GM21529 (cell line): Measurements from ENCODE around the gene PPA2.
"Not testable (repeated sequence)": the region's sequence is repeated elsewhere in the genome, so short reads cannot be mapped to it uniquely, and the experiment has no call there.

Experiments
- ATAC-seq: cut with Tn5 transposase; IDR thresholded peaks from one replicate; pipeline ENCODE4 v1.9.1; 2021; ENCODE audit not compliant: unreplicated experiment

Gene PPA2

GRCh38 chr4:105473324-105474098 is at the start of gene PPA2:
PPA2 (minus strand) TSS chr4:105474062; CDS start chr4:105474050, 12 bp downstream.
- ATAC-seq, result peak; percentile 76

GRCh38 chr4:105520819-105521790 is 47.2 kb upstream of the PPA2 start:
- ATAC-seq, result peak; percentile 79

- ATAC-seq, result no peak
These were observed 36.4 kb upstream of the PPA2 start for GRCh38 chr4:105510245-105510644.

DNA sequence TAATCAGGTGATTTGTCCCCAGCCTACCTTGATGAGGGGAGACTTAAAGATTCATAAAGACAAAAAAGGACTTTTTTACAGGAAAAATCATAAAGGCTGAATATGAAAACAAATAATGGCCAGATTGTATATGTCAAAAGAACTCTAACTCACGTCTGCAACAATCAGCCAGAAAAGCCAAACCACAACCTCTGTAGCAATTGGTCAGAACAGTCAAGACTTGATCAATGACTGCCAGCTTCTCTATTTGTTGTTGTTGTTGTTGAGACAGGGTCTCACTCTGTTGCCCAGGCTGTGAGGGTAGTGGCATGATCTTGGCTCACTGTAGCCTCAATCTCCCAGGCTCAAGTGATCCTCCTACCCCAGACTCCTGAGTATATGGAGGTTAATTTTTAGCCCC is 35.9 kb upstream of the PPA2 start:
- ATAC-seq, result no peak

DNA sequence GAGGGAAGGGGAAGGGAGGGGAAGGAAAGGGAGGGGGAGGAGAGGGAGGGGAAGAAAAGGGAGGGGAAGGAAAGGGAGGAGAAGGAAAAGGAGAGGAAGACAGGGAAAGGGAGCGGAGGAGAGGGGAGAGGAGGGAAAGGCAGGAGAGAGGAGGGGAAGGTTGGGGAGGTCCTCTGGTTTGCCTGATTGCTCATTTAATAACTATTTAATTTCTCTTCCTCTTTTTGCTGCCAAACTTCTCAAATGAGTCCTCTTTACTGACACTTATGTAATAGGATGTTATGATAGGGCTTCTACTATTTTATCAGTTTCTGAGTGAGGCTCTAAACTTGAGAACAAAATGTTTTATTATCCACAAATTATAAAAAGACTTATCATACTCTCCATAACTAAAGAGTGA is 35.4 kb upstream of the PPA2 start:
- peak; percentile 94 for ATAC-seq

DNA sequence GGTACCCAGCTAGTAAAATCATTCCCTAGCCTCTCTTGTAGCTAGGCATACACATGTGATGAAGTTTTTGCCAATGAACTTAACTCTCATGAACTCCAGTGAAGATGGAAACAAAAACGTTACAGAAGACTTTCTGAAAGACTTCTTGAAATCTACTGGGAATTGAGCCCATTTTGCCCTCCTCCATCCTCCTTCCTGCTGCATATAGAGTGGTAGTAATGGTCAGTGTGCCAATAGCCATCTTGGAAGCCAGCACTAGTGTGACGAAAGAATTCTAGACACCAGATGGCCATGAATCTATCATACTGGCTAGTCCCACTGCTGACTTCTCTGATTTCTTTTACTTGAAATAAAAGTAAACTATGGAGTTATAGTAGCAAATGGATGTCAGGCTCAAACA is 30.9 kb upstream of the PPA2 start:
- no peak for ATAC-seq

DNA sequence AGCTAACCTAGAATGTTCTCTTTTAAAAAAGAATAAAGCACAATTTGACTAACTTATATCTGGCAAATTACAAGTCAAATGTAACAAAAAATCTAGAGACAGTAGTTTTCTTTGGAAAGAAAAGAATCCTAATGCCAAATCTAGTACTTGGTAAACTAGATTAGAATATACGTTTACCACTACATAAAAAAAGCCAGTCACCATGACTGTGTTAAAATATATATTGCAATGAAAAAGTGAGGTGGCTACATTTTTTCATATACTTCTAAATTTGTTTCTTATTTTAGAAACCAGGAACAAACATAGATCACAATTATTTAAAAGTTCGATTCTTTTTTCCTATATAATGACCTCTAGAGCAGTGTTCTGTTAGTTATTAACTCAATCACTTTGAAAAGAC is 29.6 kb upstream of the PPA2 start:
- no peak for ATAC-seq

DNA sequence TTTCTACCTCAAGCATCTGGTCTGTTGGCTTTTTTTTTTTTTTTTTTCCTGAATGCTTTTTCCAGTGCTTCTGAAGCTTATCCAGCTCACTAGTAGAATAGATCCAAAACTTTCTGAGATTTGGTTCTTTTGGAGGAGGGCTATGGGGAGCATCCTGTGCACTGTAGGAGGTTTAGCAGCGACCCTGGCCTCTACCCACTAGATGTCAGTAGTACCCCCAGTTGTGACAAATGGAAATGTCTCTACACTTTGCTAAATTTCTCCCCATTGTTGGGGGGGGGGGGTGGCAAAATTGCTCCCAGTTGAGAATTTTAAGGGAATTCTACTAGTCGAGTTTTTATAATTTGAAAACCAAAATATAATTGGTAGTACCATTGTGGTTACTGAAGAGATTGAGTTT is 23.0 kb upstream of the PPA2 start:
- no peak for ATAC-seq

DNA sequence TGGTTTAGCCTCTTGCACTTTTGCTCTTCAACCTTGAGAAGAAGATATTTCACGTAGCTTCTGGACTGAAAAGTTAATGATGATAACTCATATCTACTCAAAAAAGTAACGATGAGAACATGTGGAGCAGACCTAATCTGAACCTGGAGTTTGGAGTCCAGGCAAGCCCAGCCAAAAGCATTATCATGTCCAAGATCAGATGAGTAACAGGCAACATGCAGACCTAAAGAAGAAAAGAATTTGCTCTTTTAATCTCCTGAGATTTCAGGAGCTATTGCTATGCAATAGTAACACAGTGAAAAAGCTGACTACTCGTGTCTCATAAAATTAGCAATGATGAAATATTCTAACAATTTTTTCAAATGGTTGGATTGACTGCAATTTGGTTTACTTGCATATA is 21.8 kb upstream of the PPA2 start:
- ATAC-seq, result no peak

DNA sequence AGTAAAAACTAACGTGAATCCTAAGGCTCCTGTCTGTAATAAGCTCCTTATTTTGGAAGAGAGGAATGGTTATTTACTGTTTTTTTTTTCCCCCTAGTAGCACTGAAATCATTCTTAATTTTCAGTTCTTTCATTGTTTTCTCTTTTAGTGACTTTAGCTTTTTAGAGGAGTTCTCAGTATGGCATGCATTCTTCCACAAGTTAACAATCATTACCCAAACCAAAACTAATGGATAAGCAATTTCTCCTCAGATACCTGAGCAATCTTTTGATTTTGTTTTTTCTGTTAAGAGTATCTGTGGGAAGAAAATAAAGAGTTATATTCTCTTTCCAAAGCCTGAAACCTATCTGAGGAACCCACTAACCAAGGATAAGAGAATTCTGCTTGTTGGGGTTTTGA is 16.7 kb upstream of the PPA2 start:
- no peak for ATAC-seq

- no peak for ATAC-seq
These were observed 10.0 kb upstream of the PPA2 start for GRCh38 chr4:105483840-105484239.

DNA sequence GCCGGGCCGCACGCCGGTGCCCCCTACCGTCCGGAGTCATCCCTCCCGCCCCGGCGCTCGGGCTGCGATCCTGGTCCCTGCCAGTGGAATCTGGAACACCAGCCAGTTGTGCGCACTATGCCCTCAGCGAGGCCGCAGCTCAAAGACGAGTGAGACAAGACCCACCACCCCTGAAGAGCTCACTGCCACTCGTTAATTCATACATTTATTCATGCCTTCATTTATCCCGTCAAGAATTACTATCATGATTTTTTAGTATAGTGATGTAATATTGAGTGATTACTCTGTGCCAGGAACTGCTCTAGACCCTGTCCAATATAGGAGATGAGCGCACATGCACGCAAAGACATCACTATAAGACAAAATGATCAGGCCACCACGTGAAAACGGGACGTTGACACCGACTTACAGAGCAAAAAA is 247 bp upstream of the PPA2 start:
- ATAC-seq, result peak; percentile 8

- no peak for ATAC-seq
These were observed 965 bp downstream of the PPA2 start for GRCh38 chr4:105472871-105473323.

GRCh38 chr4:105471566-105472176 is 2.2 kb downstream of the PPA2 start:
- ATAC-seq, result peak; percentile 37

DNA sequence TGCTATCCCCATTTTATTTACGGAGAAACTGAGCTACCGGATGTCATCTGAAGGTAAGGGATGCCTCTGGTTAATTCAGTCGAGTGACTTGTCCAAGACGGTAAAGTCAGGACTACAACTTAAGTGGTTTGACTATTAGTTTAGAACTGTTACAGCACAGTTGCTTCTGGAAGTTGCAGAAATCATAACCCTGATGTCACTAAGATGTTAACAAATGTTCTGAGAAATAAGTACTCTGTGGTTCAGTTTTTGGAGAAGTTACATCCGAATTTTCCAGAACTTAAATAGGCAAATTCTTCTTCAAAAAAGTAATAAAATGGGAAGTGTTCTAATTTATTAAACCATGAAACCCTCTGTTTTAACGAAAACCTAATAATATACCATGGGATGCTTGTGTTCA is 3.1 kb downstream of the PPA2 start:
- ATAC-seq, result no peak

- no peak for ATAC-seq
These were observed 4.1 kb downstream of the PPA2 start for GRCh38 chr4:105469736-105470135.

DNA sequence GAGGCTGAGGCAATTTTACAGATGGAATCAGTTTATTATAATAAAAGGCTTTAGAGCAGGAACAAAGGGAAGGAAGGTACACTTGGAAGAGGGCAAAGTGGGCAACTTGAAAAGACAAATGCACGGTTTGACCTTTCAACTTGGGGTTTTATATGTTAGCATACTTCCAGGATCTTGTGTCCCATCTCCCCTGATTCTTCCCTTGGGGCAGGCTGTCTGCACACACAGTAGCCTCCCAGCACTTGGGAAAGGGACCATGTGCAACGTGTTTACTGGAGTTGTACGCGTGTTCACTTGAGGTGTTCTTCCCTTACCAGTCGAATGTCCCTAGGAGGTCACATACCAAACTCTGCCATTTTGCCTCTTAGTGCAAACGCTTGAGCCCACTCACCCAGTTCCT is 7.3 kb downstream of the PPA2 start:
- no peak for ATAC-seq

DNA sequence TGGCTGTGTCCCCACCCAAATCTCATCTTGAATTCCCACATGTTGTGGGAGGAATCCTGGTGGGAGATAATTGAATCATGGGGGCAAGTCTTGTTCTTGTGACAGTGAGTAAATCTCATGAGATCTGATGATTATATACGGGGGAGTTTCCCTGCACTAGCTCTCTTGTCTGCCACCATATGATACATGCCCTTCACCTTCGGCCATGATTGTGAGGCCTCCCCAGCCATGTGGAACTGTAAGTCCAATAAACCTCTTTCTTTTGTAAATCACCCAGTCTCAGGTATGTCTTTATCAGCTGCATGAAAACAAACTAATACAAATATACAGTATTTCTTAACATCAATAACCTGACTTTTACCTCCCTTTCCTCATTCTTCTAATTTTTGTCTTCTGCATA is 9.3 kb downstream of the PPA2 start:
- ATAC-seq, result not testable (repeated sequence)

GRCh38 chr4:105462576-105462975 is 11.3 kb downstream of the PPA2 start:
- no peak for ATAC-seq

GRCh38 chr4:105461621-105462382 is 12.1 kb downstream of the PPA2 start:
- ATAC-seq, result no peak

DNA sequence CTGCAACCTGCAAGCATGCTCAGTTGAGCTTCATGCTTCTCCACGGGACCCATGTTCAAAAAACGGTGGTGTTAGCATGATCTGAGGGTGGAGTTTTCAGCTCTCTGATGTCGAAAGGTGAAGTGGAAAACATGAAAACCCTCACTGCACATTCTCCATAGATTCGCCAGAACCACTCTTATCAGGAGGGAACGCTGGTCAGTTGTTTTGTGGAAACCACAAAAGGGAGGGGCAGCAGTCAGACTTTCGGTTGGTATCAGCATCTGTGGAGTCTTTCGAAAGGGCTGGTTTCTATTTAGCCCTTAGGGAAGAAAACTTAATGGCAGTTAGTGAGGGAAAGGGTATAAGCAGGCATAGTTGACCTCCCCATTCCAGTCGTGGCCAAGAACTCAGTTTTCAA is 12.6 kb downstream of the PPA2 start:
- ATAC-seq, result peak; percentile 69
